Lower leg skin (tissue), 3 donors: Measurements from ENCODE around the gene CALCR.

Experiments
- POLR2A ChIP-seq, 2 donors: fragments of 450-650 bp; IDR thresholded peaks; one replicate each; pipeline ENCODE4 v1.6.1; 2016 to 2017; ENCODE audit warnings: antibody characterized with exemption in 2 of 2, mild to moderate bottlenecking in 1 of 2, moderate library complexity in 1 of 2
- TF ChIP-seq, protein P1 (sequence below), 3 donors: fragments of 450-650 bp; IDR thresholded peaks; one replicate each; pipeline ENCODE4 v1.5.1; 2016; ENCODE audit warnings: antibody characterized with exemption in 3 of 3, mild to moderate bottlenecking in 3 of 3, moderate library complexity in 2 of 3

DNA sequence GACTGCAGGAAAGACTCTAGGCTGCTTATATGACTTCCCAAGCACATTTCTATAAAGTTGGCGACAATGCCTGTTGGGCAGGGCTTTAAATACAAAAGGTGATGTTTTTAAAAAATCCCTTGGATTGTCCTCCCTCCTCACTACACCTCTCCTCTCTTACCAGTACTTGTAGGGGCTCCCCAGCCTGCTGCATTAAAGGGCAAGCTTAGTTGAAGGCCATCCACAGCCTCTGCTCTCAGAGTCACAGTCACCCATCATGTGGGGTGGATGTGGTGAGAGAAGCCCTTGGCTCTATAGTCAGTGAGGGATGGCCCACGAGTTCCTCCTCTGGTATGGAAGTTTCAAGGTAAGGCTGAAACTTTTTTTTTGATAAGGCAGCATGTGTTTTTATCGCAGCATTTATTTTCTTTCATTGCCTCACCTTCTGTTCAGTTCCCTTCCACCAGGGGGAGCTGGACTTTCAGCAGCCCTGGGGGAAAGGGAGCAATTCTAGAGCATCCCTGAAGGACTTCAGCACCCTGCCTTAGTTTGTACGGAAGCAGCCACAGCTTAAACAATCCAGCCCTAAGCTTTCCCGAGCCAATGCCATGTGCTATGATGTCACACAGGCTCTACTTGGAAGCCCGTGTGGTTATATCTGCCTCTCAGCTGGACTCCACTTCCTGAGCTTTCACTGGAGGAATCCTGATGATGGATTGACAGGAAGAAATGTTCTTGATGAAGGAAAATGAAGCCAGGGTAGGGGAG, 131.9 kb downstream of the CALCR start:
- TF ChIP-seq, protein P1, sequence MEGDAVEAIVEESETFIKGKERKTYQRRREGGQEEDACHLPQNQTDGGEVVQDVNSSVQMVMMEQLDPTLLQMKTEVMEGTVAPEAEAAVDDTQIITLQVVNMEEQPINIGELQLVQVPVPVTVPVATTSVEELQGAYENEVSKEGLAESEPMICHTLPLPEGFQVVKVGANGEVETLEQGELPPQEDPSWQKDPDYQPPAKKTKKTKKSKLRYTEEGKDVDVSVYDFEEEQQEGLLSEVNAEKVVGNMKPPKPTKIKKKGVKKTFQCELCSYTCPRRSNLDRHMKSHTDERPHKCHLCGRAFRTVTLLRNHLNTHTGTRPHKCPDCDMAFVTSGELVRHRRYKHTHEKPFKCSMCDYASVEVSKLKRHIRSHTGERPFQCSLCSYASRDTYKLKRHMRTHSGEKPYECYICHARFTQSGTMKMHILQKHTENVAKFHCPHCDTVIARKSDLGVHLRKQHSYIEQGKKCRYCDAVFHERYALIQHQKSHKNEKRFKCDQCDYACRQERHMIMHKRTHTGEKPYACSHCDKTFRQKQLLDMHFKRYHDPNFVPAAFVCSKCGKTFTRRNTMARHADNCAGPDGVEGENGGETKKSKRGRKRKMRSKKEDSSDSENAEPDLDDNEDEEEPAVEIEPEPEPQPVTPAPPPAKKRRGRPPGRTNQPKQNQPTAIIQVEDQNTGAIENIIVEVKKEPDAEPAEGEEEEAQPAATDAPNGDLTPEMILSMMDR (IDR thresholded peaks at IDR 0.05), result no peak
- no peak for TF ChIP-seq POLR2A (IDR thresholded peaks at IDR 0.05)
